Stimulated activated CD8-positive, alpha-beta memory T cell treated with anti-CD3 and anti-CD28 coated beads, Interleukin-12 subunit alpha, Interleukin-12 subunit beta, amount 100 ng/mL, for 4 hours (primary cell): ENCODE results near the gene PRKCB.
"Not testable (repeated sequence)": the region's sequence is repeated elsewhere in the genome, so short reads cannot be mapped to it uniquely, and the experiment has no call there.

Source experiments
- DNase-seq: peaks from one replicate; pipeline ENCODE4 v3.0.0-alpha.2; 2020; ENCODE audit warnings: low read depth

PRKCB gene

GRCh38 chr16:24174957-24175356 lies 339.2 kb downstream of the PRKCB start:
- DNase-seq = no peak

- DNase-seq = no peak
Measured at GRCh38 chr16:24178496-24178895, 342.7 kb downstream of the PRKCB start.

DNA sequence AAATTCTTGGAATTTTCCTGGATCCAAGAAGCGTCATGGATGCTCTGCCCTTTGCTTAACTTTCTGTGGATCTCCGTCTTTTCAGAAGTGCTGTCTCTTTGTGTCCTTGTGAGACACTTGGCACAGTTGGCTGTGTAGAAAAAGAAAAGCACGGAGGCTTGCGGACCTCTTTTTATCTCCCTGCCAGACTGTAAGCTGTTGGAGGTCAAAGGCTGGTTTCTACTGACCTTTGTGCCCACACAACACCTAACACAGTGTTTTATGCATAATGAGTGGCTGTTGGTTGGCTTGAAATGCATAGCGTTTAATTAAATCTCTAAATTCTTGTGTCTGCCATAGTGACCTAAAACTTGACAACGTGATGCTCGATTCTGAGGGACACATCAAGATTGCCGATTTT lies 344.7 kb downstream of the PRKCB start:
- no peak for DNase-seq

- DNase-seq = no peak
Measured at GRCh38 chr16:24188021-24188542, 352.3 kb downstream of the PRKCB start.

DNA sequence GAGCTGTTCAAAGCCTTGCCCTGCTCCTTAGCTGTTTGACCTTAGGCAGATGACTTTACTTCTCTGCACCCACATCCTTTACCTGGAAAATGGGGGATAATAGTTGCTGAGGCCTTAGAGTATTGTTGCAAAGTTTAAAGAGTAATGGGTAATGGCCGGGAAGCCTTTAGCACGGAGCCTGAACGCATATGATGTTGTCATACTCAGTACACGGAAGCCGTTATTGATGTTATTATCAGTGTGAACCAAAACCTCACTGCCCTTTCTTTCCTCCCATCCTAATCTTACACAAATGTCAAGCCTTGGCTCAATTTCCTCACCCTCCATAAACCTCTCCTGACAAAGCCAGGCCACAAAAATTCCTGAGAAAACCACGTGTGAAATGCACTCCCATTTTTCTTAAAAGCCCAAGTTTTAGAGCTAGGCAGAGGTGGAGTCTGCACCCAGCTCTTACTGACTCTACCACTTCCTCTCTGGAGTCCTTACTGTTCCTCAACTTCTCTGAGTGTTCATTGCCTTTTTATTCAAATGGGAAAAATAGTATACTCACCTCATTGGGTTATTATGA lies 353.1 kb downstream of the PRKCB start:
- DNase-seq = no peak

- DNase-seq = no peak
Measured at GRCh38 chr16:24189941-24190340, 354.2 kb downstream of the PRKCB start.

DNA sequence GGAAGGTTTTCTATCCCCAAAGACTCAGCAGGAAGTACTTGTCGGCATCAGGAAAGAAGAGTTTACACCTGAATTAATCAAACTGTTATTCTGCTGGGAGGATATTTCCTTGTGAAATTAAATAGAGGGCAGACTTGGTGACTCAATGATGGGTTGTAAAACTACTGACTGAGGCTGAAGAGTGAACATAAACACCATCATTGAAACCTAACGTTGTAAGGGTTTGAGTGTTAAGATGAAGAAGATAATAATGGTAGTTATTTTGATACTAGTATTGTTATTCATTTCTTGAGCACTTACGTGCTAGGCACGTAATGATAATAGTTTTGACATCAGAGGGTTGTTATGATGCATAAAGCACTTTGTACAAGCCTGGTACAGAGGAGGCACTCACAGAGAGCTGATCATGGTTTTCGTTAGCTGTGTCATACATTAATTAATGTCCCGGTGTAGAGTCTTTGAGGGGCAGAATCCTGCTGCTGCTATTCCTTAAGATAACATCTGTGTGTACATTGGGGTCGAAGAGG lies 356.2 kb downstream of the PRKCB start:
- no peak for DNase-seq

DNA sequence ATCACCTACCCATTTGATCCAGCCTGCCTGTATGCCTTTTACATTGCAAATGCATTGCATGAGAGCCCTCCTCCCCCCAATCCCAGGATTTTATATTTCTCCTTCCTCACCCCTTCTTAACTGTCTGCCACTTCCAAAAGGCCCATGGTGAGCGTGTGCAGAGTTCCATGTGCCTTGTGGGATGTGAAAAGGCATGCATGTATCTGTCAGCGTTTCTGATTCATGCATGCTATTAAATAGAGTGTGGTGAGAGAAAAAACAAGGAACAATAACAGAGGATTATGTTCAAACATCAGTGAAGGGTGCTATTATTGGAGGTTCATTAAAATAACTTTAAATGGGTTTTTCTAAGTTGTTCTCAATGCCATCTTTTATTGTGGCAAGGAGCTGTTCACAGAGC lies 359.4 kb downstream of the PRKCB start:
- no peak for DNase-seq

DNA sequence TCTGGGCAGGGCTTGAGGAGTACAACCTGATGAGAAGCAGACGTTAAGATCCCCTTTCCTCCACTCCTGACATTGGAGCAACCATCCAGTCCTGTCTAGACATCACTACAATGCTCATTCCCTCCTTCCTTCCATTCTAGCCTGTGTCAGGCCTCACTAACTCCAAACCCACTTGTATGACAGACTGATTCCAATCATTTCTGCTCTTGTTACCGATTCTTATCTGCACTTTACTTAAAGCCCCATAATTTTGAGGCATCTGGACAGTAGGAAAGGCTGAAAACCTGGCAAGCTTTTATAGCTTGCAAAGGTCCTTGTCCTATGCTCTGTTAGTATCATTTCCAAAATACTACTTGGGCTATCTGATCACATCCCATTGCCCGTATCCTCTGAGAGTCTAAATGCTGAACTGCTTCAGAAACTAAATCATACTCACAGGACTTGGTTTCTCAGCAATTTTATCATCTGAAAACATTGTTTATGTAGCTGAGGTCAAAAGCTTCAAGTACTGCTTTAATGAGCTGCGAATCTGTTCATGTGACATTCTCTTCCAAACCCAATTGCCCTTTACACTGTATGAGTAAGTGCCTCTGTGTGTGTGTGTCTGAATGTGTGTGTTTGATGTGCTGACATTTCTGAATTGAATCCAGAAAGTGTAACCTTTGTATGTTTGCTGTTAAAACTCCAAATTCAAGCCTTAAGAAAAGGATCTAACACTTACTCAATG lies 363.2 kb downstream of the PRKCB start:
- DNase-seq = no peak

DNA sequence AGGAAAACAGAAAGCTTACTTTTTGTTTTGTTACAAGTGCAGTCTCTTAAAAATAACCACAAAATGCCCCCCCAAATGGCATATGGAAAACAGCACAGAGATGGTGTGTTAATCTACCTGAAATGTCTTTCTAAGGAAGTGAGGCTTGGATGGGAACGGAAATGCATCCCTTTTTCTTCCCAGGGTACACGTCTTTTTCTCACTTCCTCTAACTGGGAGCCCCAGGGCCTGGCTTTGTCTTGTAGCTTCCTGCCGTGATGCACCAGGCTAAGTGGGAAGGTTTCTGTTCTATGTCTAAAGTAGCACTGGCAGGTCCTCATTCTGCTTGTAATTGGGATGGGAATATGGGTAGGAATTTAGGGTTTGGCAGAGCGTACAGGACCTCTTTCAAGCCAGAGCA lies 367.9 kb downstream of the PRKCB start:
- DNase-seq = no peak

- no peak for DNase-seq
Measured at GRCh38 chr16:24204150-24204665, 368.4 kb downstream of the PRKCB start.

- no peak for DNase-seq
Measured at GRCh38 chr16:24206926-24207325, 371.1 kb downstream of the PRKCB start.

DNA sequence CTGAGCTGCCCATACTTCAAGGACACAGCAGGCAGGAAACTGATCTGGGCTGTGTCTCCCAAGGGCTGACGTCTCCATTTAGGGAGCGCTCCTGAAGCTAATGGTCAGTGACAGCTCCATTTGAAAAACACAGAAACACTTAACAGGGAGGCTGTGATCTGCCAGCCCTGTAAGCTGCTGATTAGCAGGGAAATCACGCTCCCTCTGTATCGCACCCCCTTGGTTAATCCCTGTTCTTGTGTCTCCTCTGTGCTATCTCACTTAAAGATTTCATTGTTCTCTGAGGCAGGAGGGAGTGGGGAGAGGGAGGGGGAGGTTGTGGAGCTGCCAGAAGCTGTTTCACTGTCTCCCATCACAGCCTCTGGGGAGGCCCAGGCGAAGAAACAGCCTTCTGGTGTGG lies 372.9 kb downstream of the PRKCB start:
- no peak for DNase-seq

- no peak for DNase-seq
Measured at GRCh38 chr16:24214992-24215391, 379.2 kb downstream of the PRKCB start.

- DNase-seq = no peak
Measured at GRCh38 chr16:24216961-24217360, 381.2 kb downstream of the PRKCB start.

GRCh38 chr16:24217461-24217860 lies 381.7 kb downstream of the PRKCB start:
- no peak for DNase-seq

DNA sequence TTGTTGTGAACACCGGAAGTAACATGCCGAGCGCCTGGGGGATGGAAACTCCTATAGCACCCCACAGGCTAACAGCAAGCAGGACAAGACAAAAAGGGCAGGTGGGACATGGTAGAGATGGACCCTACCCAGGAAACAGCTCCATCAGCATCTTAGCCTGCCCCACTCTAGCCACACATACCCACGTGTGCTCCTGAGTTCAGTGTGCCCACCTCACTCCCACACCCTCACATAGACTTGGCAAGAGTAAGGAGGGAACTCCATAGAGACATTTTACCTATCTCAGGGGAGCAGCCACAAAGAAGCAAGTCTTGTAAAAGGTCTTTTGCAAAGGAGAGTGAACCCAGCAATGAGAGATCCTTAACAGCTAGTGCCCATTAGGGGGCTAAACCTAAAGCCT lies 382.5 kb downstream of the PRKCB start:
- no peak for DNase-seq

DNA sequence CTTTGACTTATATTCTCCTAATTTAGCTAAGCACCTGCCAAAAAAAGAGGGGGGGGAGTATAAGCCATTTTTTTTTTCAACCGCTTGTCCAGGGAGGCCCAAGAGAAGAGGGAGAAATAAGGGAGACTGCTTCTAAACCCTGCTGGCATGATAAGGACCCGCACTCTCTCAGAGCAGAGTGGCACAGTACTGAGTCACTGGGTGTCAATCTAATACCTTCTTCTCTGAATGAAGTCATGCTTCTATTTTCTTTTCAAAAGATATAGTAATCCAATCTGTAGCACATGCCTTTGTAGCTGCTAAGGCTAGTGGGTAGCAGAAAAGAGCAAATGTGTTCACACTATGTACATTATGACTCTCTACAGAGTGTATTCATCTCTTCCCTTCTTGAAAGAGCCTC lies 385.4 kb downstream of the PRKCB start:
- no peak for DNase-seq

- no peak for DNase-seq
Measured at GRCh38 chr16:24228514-24228913, 392.7 kb downstream of the PRKCB start.

- DNase-seq = no peak
Measured at GRCh38 chr16:24232936-24233335, 397.2 kb downstream of the PRKCB start.

- no peak for DNase-seq
Measured at GRCh38 chr16:24234737-24235136, 399.0 kb downstream of the PRKCB start.

GRCh38 chr16:24235806-24236205 lies 400.0 kb downstream of the PRKCB start:
- DNase-seq = no peak

GRCh38 chr16:24238846-24239245 lies 403.1 kb downstream of the PRKCB start:
- DNase-seq = not testable (repeated sequence)
